GM19240 (cell line): Measurements from ENCODE around the gene YTHDC1.
"Not testable (repeated sequence)": the region's sequence is repeated elsewhere in the genome, so short reads cannot be mapped to it uniquely, and the experiment has no call there.

Source experiments
- DNase-seq: peaks from one replicate; pipeline ENCODE4 v3.0.0; 2011; ENCODE audit warnings: low spot score; ENCODE audit not compliant: insufficient read length

YTHDC1 gene

GRCh38 chr4:68349649-68350360 lies at the start of gene YTHDC1:
YTHDC1 (minus strand) TSS chr4:68350090; CDS start chr4:68349753, 337 bp downstream.
- DNase-seq: peak; percentile 52

- DNase-seq: no peak
Observed at GRCh38 chr4:68399306-68399705, 49.4 kb upstream of the YTHDC1 start.

GRCh38 chr4:68396756-68397155 lies 46.9 kb upstream of the YTHDC1 start:
- no peak for DNase-seq

GRCh38 chr4:68391436-68391835 lies 41.5 kb upstream of the YTHDC1 start:
- no peak for DNase-seq

GRCh38 chr4:68390205-68390935 lies 40.5 kb upstream of the YTHDC1 start:
- no peak for DNase-seq

- not testable (repeated sequence) for DNase-seq
Observed at GRCh38 chr4:68389386-68389913, 39.6 kb upstream of the YTHDC1 start.

DNA sequence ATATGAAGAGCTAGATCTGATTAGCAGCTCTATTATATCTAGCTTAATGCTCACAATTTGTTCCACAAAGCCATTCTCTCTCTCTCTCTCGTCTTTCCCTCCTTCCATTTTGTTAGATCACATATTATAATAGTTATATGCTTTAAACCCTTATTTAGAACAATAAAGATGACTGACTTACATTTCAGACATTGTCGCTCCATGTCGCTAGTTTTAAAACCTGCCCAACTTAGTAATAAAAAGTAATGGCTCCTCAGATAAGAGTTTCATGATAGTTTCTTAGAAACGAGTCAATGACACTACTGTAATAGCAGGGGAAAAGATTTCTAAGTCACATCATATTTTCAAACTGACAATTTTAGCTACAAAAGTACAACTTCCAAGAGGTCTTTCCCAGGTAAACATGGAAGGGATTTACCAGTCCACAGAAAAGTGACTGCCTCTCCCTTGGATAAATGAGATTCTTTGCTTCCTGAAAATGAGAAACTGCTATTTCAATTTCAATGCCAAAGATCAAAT lies 38.5 kb upstream of the YTHDC1 start:
- no peak for DNase-seq

- no peak for DNase-seq
Observed at GRCh38 chr4:68385267-68385666, 35.4 kb upstream of the YTHDC1 start.

DNA sequence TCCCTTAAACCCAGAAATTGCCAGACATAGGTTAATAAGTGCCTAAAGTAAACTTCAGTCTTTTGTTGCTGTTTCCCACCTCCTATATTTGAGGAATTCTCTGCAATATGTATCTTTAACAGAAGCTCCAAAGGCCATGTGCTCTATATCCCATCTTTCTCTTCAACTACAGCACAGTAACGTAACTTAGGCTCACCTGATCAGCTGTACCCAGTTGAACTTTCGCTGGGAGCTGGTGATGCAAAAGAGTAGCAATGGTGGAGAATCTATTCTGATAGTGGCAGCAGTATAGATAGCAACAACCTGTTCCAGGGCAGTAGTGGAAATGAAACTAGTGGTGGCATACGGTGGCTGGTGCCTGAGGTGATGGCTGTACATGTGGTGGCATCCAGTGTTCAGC lies 33.2 kb upstream of the YTHDC1 start:
- no peak for DNase-seq

GRCh38 chr4:68378226-68378625 lies 28.3 kb upstream of the YTHDC1 start:
- no peak for DNase-seq

GRCh38 chr4:68375667-68376559 lies 26.0 kb upstream of the YTHDC1 start:
- DNase-seq: no peak

DNA sequence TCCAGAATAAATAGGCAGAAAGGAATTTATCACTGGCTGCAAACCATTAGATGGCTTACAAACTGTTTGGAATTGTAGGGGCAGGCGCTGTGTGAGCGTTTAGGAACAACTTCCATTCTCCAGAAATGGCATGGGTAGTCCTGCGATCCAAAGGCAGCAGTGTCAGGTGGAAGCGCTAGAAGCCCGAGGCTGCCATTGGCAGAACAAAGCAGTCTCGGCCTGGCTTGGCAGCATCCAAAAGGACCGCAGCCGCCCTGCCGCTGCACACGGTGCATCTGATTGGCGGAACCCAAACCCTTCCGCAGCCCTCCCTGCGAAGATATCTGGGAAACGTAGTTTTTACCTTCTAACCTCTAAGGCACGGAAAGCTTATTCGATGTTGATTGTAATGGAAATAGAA lies 23.6 kb upstream of the YTHDC1 start:
- DNase-seq: peak; percentile 31

DNA sequence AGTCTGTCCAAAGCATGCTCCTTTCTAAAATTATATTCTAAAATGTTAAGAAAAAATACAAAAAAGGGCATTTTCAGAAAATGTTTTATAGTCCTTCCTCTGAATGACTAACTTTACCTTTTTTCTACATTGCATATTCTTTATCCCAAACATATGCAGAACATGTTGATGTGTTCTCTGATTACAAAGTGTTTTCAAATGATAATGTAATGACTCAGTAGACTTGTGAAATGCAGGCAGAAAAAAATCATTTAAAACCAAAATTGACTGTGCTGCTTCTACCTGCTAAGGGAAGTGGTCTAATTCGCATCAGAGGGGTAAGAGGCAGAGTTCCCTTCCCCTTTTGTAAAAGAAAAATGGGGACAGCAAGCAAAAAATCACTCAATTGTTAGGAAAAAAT lies 22.7 kb upstream of the YTHDC1 start:
- DNase-seq: no peak

DNA sequence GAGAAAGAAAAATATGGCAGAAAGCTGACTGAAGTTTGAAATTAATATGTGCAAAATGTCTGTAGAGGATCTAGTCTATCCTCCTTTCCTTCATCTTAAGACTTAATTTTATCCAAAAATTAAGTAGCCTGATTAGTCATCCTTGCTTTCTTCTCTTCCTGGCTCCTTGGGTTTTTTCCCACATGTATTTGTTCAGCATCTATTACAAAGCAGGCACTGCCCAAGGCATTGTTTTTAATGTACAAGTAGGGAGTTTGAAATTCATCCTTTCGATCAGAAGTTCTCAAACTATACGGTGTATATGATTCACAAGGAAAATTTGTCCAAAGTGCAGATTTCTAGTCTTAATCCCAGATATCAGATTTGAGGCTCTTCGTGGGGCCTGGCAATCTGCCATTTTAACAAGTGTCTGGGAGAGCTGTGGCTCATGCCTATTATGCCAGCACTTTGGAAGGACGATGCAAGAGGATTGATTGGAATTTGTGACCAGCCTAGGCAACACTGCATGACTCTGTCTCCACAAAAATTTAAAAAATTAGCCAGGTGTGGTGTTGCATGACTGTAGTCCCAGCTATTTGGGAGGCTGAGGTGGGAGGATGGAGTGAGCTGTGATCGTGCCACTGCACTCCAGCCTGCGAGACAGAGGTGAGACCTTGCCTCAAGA lies 19.4 kb upstream of the YTHDC1 start:
- DNase-seq: no peak

- DNase-seq: no peak
Observed at GRCh38 chr4:68368691-68369131, 18.8 kb upstream of the YTHDC1 start.

DNA sequence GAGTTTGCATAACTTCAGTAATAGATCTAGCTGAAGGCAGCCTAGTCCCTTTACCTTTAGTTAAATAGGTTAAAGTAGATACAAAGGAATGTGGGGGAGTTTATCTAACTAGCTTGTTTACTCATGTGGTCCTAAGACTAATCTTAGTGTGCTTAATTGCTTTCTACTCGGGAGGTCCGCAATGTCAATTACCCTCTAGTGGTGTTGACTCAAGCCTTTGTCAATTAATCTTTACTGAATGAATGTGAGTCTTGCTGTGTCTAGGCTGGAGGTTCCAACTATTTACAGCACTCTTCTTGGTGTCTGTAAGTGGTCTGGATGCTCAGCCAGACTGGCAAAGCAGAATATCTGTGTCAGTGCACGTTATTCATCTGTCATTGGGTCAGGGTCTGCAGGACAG lies 17.9 kb upstream of the YTHDC1 start:
- DNase-seq: no peak

DNA sequence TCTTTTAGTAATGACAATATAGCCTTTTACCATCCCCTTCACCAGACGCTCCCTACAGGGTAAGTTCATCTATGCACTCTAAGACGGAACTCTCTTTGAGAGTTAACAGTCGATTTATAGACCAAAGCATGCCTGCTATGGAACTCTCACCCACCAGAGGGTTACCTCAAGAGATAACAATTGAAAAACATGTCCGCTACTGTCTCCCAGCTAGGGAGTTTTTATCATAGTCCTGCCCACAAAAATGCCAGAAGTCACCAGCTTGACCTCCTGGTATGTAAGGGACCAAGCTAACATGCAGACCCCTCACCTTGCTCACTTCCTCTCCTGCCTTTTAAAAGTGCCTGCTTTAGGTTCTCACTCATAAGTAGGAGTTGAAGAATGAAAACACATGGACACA lies 16.7 kb upstream of the YTHDC1 start:
- no peak for DNase-seq

GRCh38 chr4:68365068-68365467 lies 15.2 kb upstream of the YTHDC1 start:
- DNase-seq: no peak

GRCh38 chr4:68361146-68361589 lies 11.3 kb upstream of the YTHDC1 start:
- no peak for DNase-seq

DNA sequence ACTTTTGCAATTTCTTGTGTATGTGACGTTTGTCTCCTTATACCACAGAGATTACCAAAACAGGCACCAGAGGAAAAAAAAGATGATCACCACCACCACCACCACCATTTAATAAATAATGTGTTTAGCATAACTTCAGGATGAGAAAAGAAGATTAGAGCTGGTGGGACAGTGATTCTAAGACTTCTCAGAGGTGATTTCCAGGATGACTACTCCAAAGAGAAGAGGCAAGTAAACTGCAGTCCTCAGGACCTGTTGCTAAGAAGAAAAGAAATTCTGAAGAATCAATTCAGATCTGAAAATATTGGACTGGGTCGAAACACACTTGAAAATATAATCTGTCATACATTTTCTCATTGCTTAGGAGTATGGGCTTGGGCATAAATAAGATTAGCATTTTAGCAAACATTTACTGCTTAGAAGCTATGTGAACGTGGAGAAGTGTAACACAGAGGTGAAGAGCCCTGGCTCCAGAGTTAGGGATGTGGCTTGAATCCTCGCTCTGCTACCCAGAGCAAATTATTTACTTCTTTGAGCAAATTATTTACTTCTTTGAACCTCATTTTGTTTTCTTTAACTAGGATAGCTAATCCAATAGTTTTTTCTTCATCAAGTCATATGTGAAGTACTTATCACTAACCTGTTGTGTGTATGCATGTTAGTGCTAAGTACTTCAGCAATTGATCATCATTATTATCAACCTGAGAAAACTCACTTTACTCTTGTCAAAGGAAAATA lies 10.5 kb upstream of the YTHDC1 start:
- no peak for DNase-seq
